Head of caudate nucleus (tissue), 42 donors: Measurements from ENCODE around the gene NINJ1.
"Not testable (repeated sequence)": the region's sequence is repeated elsewhere in the genome, so short reads cannot be mapped to it uniquely, and the experiment has no call there.

Experiments
- DNase-seq, 42 donors: peaks; one replicate each; pipeline versions ENCODE4 v3.0.0 to v3.0.0-alpha.2; 2020 to 2021; ENCODE audit warnings: mixed read lengths in 7 of 42
- intact Hi-C: fragments of 100-400 bp; cut with DNase I; formaldehyde crosslinking; loops from one replicate; pipeline ENCODE4 v1.15.0; 2022

Gene NINJ1

DNA sequence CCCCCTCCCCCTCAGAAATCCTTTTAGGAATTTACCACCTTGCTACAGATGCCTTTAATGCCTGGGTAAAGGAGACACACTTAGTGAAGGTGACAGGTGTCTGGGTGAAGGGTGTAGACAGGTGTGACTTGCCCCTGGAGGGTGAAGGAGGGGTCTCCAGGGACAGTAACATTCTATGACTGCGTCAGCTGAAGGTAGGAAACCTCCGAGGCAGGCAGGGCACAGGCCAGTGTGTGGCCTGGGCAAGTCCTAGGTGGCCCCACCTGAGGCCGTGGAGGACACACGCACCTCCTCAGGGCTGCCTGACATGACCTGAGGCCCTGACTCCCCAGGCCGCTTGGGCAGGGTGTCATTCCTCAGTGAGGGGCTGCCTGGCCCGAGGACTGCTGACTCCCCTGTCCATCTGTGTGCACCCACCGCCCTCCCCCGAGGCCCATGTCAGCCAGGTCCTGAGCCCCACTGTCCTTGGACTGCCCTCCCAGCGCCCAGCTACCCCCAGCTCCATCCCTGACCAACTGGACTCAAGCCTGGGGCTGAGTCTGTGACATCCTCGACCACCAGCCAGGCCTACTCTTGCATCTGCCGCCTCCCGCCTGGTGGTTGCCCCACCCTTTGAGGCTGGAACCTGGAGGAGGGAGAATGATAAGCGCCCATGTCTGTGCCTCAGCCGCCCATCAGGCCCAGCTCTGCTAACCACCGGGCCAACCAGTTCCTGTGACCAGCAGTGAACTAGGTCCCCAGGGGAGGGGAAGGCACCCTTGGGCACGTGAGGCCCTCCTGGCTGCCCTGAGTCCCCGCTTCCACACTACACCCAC, 19.7 kb downstream of the NINJ1 start:
- peak in 11 of 42 donors; percentile 2 to 38 (median 5) for DNase-seq
- intact Hi-C loops: loop anchor here (5.0 kb wide), 1 partner anchor 193 kb away; no protein-coding TSS in a partner anchor

DNA sequence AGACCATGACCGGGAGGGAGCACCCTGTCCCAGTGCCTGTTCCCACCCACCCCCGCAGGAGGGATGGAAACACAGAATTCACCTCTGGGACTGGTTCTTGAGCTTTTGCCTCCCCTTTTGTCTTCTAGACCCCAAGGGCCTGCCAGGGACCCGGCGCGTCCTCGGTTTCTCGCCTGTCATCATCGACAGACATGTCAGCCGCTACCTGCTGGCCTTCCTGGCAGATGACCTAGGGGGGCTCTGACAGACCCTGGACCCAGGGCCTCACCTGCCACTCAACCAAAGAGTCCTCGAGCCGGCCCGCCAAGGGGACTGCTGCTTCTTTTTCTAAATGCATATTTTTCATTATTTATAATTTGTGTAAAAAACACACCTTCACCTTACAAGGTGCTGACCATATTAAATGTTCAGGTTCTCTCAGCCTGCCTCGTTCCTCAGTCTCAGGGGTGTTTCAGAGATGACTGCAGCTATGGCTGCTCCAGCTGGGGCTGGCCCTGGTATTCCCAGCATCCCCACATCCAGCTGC, 21.1 kb downstream of the NINJ1 start:
- DNase-seq: peak in 8 of 42 donors; percentile 1 to 20 (median 7)
- intact Hi-C loops: loop anchor here (5.0 kb wide), 1 partner anchor 194 kb away; no protein-coding TSS in a partner anchor

DNA sequence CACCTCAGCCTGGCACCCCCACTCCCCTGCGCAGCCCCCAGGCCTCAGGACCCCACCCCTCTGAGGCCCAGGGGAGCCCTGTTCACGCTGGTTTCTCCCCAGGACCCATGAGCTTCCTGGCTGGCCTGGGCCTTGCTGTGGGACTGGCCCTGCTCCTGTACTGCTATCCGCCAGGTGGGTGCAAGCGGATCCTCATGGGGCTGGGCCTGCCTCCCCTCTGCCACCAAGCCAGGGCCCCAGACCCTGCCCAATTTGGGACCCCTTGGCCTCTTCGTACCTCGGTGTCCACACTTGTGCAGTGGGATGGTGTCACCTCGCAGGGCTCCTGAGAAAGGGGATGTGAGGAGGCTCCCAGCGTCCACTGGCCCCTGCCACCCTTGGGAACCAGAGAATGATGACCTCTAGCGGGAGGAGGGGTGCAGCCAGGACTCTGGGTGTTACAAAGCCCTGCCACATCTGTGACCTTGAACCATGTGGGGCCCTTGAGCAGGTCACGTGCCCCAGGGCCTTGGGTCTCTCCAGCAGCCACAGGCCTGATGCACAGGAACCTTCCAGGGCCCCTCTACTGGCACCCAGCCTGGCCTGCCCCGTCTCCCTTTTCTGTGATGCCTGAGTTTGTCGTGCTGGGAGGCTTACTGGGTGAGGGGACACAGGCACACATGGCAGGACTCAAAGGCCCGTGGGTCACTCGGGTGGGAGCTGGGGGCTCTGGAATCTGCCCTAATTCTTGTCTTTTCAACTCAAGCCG, 21.8 kb downstream of the NINJ1 start:
- DNase-seq: peak in 5 of 42 donors; percentile 3 to 12 (median 5)
- intact Hi-C loops: loop anchor here (5.0 kb wide), 1 partner anchor 195 kb away; no protein-coding TSS in a partner anchor

DNA sequence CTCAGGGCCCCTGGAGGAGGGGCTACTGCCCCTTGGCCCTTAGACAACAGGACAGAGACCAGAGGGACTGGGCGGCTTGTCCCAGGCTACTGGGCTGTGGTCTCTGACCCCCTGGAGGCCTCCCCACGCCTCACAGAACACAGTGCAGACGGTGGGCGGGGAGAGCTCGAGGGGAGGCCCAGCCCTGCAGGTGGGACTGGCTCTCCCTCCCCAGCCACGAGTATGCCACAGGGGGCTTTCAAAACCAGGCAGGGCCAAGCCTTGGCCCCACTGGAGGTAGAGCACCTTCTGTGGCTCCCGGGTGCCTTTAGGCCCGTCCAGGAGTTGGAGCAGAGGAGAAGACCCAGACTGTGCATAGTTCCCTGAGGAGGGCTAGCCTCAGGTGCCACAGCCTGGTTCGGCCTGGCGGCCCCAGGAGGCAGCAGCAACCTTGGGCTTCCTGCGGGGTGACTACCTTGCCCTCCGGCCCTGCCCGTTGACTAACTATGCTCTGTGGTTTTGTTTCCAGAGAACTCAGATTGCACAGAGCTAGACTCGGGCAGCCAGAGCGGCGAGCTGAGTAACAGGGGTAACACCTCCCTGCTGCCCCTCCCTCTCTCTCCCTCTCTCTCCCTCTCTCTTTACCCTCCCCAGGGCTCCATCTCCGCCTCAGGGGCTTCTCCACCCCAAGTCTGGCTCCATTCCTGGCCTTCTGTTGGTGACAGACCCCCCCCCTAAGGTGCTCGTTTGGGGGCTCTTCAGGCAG, 22.5 kb downstream of the NINJ1 start:
- intact Hi-C loops: loop anchor here (5.0 kb wide), 1 partner anchor 196 kb away; no protein-coding TSS in a partner anchor
- peak in 6 of 42 donors; percentile 3 to 12 (median 8) for DNase-seq

DNA sequence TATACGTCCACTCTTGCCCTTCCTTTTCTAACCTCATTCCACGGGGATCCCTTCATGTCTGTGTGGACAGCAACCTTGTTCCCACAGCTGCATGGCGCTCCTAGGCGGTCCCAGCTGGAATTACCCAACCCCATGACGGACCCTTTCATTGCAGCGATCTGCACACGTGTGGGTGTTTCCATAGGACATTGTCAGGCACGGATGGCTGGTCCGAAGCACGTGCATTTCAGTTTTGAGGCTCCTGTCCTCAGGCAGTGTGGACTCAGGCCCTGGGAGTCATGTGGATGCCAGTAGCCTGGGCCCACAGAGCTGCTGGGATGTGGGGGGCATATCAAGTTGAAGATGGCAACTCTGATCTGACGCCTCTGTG, 23.1 kb downstream of the NINJ1 start:
- intact Hi-C loops: loop anchor here (5.0 kb wide), 1 partner anchor 196 kb away; no protein-coding TSS in a partner anchor
- DNase-seq: peak in 4 of 42 donors; percentile 0 to 10 (median 2)

DNA sequence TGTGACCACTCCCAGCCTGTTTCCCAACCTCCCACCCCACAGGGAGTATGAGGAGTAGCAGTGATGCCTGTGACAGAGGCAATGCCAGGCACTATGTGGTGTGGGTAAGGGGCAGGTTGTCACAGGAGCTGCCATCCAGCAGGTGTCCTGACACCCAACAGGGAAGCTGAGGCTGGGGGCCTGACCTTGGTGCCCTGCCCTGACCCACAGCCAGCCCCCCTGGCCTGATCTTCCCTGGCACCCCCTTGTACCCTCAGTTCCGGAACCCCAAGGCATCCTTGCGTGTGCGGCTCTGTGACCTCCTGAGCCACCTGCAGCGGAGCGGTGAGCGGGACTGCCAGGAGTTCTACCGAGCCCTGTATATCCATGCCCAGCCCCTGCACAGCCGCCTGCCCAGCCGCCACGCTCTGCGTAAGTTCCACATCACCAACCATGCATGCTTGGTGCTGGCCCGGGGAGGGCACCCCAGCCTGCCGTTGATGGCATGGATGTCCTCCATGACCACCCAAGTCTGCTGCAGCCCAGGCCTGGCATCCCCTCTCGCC, 23.7 kb downstream of the NINJ1 start:
- peak in 6 of 42 donors; percentile 3 to 28 (median 10) for DNase-seq
- intact Hi-C loops: loop anchor here (5.0 kb wide), 1 partner anchor 197 kb away; no protein-coding TSS in a partner anchor

DNA sequence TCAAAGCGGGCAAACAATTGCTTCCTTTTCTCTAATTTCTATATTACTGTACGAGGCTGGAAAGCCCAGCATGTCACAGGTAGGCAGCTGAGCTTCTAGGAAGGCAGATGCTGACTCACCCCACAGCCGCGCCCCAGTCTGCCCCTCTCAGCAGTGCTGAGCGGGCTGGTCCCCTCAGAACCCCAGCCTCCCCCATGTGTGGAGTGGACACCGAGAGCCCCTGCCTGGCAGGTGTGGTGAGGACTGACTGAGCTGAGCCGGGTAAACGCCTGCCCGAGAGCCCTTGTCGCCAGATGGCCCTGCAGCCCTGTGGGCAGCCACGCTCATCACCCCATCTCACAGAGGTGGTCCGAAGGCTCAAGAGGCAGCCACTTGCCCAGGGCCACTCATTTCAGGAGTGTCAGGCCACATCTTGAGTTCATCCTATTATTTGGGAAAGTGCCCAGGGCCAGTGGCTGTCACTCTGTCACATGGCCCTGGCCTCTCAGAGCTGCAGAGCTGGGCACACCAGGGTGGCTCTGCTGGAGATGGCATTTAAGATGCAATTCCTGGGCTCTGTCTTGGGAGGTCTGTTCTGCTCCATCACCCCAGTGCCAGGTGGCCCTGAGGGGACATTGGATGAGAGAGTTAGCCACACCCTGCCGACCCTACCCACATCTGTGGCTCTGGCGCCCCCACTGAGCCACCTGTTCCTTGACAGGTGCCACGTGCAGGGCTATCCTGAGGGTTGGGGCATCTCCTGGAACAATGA, 25.6 kb downstream of the NINJ1 start:
- intact Hi-C loops: no loop called here
- DNase-seq: peak in 3 of 42 donors; percentile 2 to 18 (median 6)

DNA sequence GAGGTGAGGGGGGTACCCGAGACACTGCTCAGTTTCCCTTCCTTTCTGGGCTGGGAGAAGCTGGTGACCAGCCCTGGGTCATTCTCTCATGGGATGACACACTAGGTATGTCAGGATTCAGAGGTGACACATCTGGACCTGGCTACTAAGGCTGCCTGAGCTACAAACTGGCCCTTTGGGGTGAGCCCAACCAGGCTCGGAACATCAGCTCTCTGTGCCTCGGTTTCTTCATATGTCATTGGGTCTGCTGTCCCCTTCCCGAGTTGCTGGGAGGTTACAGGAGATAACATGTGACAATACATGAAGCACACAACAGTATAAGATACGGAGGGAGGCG, 26.3 kb downstream of the NINJ1 start:
- intact Hi-C loops: no loop called here
- peak in 2 of 42 donors; percentile 2 to 11 for DNase-seq

DNA sequence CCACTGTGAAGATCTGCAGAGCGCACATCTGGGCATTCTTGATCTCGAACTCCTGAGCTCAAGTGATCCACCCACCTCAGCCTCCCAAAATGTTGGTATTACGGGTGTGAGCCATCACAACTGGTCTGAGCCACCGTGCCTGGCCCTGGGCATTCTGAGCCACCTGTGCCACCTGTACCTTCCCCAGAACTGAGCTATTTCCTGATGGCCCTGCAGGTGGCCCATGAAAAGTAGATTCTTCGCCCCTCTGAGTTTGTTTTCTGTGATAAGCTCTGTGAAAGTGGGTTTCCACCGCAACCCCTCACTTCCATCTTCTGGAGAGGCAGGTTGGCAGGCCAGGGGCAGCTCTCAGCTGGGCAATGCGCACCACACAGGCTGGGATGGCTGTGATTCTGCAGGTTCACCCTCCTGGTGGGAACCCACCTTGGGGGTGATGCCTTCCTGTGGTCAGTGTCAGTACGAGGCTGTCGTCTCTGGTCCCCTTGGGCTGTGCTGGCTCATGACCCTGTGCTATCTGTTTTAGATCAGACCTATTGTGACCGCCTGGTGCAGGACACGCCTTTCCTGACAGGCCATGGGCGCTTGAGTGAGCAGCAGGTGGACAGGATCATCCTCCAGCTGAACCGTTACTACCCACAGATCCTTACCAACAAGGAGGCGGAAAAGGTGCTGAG, 26.8 kb downstream of the NINJ1 start:
- peak in 5 of 42 donors; percentile 0 to 9 (median 2) for DNase-seq
- intact Hi-C loops: no loop called here

DNA sequence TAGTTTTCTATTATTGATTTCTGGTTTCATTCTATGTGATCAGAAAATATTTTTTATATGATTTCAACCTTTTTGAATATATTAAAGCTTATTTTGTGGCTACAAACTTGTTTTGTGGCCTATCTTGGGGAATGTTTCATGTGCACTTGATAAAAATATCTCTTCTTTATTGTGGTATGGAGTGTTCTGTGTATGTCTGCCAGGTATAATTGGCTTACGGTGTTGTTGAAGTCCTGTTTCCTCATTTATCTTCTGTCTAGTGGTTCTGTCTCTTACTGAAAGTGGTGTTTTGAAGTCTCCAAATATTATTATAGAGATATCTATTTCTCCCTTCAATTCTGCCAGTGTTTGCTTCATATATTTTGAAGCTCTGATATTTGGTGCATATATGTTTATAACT, 28.4 kb downstream of the NINJ1 start:
- DNase-seq: no peak
- intact Hi-C loops: no loop called here

DNA sequence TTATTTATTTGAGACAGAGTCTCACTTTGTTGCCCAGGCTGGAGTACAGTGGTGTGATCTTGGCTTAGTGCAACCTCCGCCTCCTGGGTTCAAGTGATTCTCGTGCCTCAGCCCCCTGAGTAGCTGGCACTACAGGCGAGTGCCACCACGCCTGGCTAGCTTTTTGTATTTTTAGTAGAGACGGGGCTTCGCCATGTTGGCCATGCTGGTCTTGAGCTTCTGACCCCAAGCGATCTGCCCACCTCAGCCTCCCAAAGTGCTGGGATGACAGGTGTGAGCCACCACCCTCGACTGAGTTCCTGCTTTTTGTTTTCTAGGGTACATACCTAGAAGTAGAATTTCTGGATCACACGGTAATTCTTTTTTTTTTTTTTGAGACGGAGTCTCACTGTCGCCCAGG, 33.0 kb downstream of the NINJ1 start:
- intact Hi-C loops, DNase-seq: not testable (repeated sequence)

DNA sequence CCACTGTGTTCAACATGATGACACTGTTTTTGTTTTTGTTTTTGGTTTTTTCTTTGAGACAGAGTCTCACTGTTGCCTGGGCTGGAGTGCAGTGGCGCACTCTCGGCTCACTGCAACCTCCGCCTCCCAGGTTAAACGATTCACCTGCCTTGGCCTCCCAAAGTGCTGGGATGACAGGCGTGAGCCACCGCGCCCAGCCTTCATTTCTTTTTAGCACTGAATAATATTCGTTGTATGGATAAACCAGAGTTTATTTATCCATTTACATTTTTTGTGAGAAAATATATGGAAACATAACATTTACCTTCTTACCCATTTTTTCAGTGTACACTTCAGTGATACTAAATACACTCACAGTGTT, 33.8 kb downstream of the NINJ1 start:
- intact Hi-C loops: no loop called here

DNA sequence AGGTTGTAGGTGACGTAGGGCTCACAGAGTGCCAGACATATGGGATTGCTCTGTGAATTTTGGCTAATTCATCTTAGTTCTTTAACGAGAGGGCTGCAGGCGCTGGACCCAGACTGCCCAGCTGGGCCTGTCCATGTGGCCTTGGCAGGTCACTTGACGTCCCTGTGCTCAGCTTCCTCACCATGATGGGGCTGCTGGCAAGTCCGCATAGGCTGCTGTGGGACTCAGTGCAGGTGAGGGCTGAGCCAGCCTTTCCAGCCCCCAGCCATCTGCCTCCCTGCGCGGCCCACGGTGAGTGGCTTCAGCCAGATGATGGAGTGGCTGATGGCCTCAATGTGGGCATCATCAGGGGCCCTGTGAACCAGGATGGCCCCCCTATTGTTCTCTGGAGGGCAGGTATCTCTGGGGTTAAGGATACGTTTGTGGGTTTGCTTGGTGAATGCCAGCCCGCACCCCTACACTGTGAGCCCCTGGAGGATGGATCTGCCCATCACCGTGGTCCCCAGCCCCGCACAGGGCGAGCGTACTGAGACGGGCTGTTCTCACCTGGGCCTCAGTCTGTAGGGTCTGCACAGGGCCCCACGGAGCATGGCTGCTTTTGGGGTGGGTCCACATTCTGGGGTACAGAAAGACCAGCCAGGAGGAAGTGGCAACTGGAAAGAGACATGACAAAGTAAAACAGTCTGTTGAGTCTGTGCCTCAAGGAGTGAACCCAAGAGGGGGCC, 34.3 kb downstream of the NINJ1 start:
- DNase-seq: peak in 2 of 42 donors; percentile 3 to 7
- intact Hi-C loops: loop anchor here (5.0 kb wide), 2 partner anchors 33 to 353 kb away; partner anchors contain the start of genes FAM120A, FAM120AOS and NINJ1

More for the DNA sequence above, 33.8 kb downstream of the NINJ1 start:
- DNase-seq: no peak

DNA sequence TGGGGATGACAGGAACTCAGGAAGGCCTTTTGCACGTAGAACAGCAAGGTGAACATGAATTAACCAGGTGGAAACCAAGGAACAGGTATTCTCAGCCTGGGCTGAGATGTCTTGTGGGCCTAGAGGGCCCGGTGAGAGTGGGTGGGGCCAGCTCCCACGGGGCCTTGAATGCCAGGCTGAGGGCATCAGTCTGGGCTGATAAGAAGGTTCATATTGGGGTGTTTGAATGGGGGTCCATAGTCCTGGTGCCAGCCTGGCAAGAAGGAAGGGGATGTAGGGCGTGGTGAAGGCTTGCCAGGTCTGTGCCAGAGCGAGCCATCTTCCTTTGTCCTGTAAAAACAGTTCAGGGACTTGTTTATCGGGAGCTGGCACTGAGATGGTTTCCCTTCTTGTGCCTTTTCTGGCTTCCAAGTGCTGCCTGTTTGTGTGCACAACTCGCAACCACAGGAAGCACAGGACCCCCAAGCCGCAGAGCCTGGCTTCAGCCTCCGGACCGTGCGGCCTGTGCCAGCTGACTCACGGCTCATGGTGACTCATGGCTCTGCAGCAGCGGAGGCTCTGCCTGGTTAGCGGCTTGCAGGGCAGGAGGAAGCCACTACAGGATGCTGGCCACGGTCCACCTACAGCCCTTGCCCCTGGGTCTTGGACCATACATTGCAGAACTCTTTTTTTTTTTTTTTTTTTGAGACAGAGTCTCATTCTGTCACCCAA, 35.7 kb downstream of the NINJ1 start:
- peak; percentile 58 to 96 (median 76) for DNase-seq
- intact Hi-C loops: loop anchor here (5.0 kb wide), 2 partner anchors 34 to 354 kb away; partner anchors contain the start of genes FAM120A, FAM120AOS and NINJ1

DNA sequence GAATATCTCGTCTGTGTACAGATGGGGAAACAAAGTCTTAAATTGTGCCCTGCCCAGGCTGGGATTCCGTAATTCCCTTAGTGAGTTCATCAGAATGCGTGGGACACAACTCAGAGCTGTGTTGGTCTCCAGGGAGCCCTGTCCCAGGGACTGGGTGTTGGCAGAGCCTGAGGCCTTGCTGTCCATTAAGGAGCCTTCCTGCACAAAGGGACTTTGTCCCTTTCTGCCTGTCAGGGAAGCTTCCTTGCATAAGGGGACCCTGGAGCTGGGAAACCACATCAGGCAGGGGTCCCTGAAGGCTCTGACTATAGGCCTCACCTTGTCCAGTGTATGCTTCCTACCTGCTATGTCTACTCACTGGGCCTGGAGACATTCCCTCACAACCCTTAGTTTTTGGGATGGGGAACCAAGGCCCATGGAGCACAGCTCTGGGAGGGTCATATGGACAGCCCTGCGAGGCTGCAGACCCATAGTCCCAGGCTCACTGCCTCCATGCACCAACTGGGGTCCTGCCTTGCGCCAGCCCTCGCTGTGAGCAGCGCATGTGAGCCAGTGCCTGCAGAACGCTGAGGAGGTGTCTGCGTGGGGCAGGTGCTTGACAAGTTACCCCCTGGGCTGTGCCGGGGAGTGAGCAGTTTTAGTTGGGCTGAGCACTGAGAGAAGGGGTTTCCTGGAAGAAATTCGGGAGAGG, 36.4 kb downstream of the NINJ1 start:
- intact Hi-C loops: loop anchor here (5.0 kb wide), 2 partner anchors 35 to 355 kb away; partner anchors contain the start of genes FAM120A, FAM120AOS and NINJ1

More for the DNA sequence above, 36.4 kb downstream of the NINJ1 start:
- peak in 31 of 42 donors; percentile 28 to 80 (median 53) for DNase-seq
